HepG2 (cell line): ENCODE results near the gene FOXD3. TPM values are rescaled to one million over a fixed set of nuclear protein-coding genes. Genes with fewer than 3 reads are reported as not detected.

Experiments
- ETV6 ChIP-seq: sonication (generic); formaldehyde crosslinking; conservative IDR thresholded peaks from 2 replicates; pipeline ENCODE4 v1.4.0; 2020; ENCODE audit warnings: missing genetic modification reagents
- FLYWCH1 ChIP-seq: sonication (generic); formaldehyde crosslinking; IDR thresholded peaks from 2 replicates; pipeline ENCODE4 v1.8.1; 2023; ENCODE audit warnings: mild to moderate bottlenecking, missing genetic modification reagents
- GZF1 ChIP-seq: sonication (generic); formaldehyde crosslinking; IDR thresholded peaks from 2 replicates; pipeline ENCODE4 v1.5.1; 2020; ENCODE audit warnings: mild to moderate bottlenecking, missing genetic modification reagents
- HNRNPUL1 ChIP-seq: fragments of 200-400 bp; formaldehyde crosslinking; IDR thresholded peaks from 2 replicates; pipeline ENCODE4 v1.6.1; 2017; ENCODE audit warnings: low read depth, mild to moderate bottlenecking, low read length, moderate library complexity
- PHF8 ChIP-seq: sonication (generic); formaldehyde crosslinking; IDR thresholded peaks from 2 replicates; pipeline ENCODE4 v1.5.0; 2020; ENCODE audit warnings: missing genetic modification reagents
- SIN3A ChIP-seq: IDR thresholded peaks from 2 replicates; pipeline ENCODE4 v1.6.1; 2011; ENCODE audit warnings: low read depth, mild to moderate bottlenecking, control low read depth, low read length, borderline replicate concordance
- SMC3 ChIP-seq: IDR thresholded peaks from 2 replicates; pipeline ENCODE4 v1.6.1; 2011; ENCODE audit warnings: low read length, improper control_type of control experiment
- SRF ChIP-seq: IDR thresholded peaks from 2 replicates; pipeline ENCODE4 v1.6.1; 2011; ENCODE audit warnings: mild to moderate bottlenecking, low read depth, low read length, moderate library complexity
- ZNF460 ChIP-seq: sonication (generic); formaldehyde crosslinking; IDR thresholded peaks from 2 replicates; pipeline ENCODE4 v1.5.1; 2020; ENCODE audit warnings: missing genetic modification reagents, mild to moderate bottlenecking, borderline replicate concordance
- ZNF781 ChIP-seq: sonication (generic); formaldehyde crosslinking; IDR thresholded peaks from 2 replicates; pipeline ENCODE4 v1.5.1; 2020; ENCODE audit warnings: borderline replicate concordance, mild to moderate bottlenecking, missing genetic modification reagents; ENCODE audit errors: not compliant biosample characterization
- ZNF790 ChIP-seq: sonication (generic); formaldehyde crosslinking; IDR thresholded peaks from 2 replicates; pipeline ENCODE4 v1.8.0; 2022; ENCODE audit warnings: missing genetic modification reagents, mild to moderate bottlenecking, borderline replicate concordance
- polyA plus RNA-seq, 8 experiments: library from polyadenylated mRNA; depleted of rRNA in 3 of 8; stranded (reverse) in 7 of 8; unstranded in 1 of 8; fragments of >200 nt; fragmentation: Illumina TruSeq in 4 of 8; extraction: Trizol in 4 of 8; gene quantifications; 2 replicates each; pipeline versions ENCODE4 v1.2.1 to v1.2.3, GENCODE V29; 2011 to 2016; ENCODE audit warnings: low read depth in 4 of 8, missing spikeins in 1 of 8, mixed read lengths in 1 of 8; ENCODE audit not compliant: insufficient read depth in 1 of 8
- total RNA-seq, 5 experiments: library from RNA; depleted of rRNA; stranded (reverse); fragments of >200 nt; fragmentation: Illumina TruSeq; extraction: Trizol; gene quantifications; 2 replicates each; pipeline ENCODE4 v1.2.3, GENCODE V29; 2016; ENCODE audit warnings: low read depth in 1 of 5
- TF ChIP-seq, protein P1 (sequence below): IDR thresholded peaks from 2 replicates; pipeline ENCODE4 v1.4.0; 2020; ENCODE audit warnings: mild to moderate bottlenecking, missing genetic modification reagents
- TF ChIP-seq, protein P2 (sequence below): sonication (generic); formaldehyde crosslinking; IDR thresholded peaks from 2 replicates; pipeline ENCODE4 v1.8.1; 2022; ENCODE audit warnings: low read depth, mild to moderate bottlenecking, missing genetic modification reagents
- TF ChIP-seq, protein P3 (sequence below): sonication (generic); formaldehyde crosslinking; IDR thresholded peaks from 2 replicates; pipeline ENCODE4 v1.5.1; 2020; ENCODE audit warnings: mild to moderate bottlenecking, missing genetic modification reagents, borderline replicate concordance
- TF ChIP-seq, protein P4 (sequence below): sonication (generic); IDR thresholded peaks from 2 replicates; pipeline ENCODE4 v1.6.1; 2016; ENCODE audit warnings: low read depth, borderline replicate concordance
- TF ChIP-seq, protein P5 (sequence below): sonication (generic); formaldehyde crosslinking; IDR thresholded peaks from 2 replicates; pipeline ENCODE4 v1.8.0; 2022; ENCODE audit warnings: mild to moderate bottlenecking, missing genetic modification reagents, borderline replicate concordance
- TF ChIP-seq, protein P6 (sequence below): sonication (generic); formaldehyde crosslinking; IDR thresholded peaks from 2 replicates; pipeline ENCODE4 v1.8.1; 2023; ENCODE audit warnings: missing genetic modification reagents, mild to moderate bottlenecking, borderline replicate concordance

The FOXD3 gene
- total and polyA plus RNA-seq, 2 of the 13 experiments (the other 11 are each of a cell fraction or from before 2014, with no cell fraction given), result not detected

DNA sequence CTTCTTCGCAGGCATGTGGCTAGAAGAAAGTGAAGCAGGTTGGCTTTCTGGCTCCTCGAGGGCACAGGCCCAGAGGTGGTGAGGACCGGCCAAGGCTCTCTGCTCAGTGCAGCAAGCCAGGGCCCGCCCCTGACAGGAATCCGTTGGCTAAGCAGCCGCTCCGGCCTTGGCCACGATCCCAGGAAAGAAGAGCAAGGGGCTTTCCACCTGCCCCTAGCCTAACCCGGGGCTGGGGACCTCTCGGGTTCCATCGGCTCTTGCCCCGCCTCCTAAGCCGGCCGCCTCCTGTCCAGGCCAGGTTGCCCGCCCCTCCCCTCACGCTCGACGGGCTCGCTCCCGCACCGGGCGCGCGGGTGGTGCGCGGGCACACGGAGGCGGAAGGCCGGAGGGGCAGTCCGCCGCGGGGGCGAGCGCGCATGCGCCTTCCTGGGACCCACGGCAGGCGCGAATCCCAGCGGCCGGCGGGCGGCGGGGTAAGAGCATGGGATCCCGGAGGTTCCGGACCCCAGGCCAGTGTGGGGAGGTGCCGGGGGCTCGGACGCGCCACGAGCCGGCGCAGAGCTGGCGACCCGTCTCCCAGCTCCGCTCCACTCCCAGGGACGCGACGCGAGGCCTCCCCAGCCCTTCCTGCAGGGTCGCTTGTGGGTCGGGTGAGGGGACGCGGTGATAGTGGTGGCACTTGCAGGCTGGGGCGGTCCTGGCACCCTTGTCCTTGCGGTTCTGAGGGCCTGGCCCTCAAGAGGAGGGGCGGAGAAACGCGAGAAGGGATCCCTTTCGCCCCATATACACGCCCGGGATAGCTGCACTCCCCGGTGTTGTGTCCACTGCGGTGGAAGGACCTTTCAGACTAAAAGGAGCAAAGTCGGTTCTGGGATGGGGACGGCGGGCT, 45.1 kb downstream of the FOXD3 start, which contains the start of gene ALG6 (continued):
- TF ChIP-seq ZNF781 (CRISPR knock-in tag) (peak; percentile 81), ETV6 (CRISPR knock-in tag) (peak; percentile 34; the same call in 1 of the 2 replicates), SIN3A (no peak), GZF1 (no peak), HNRNPUL1 (no peak), SRF (no peak), PHF8 (CRISPR knock-in tag) (peak; percentile 89), SMC3 (no peak), ZNF460 (CRISPR knock-in tag) (no peak), ZNF790 (CRISPR knock-in tag) (no peak; the same call in 1 of the 2 replicates), FLYWCH1 (CRISPR knock-in tag) (no peak)
- TF ChIP-seq, protein P1, sequence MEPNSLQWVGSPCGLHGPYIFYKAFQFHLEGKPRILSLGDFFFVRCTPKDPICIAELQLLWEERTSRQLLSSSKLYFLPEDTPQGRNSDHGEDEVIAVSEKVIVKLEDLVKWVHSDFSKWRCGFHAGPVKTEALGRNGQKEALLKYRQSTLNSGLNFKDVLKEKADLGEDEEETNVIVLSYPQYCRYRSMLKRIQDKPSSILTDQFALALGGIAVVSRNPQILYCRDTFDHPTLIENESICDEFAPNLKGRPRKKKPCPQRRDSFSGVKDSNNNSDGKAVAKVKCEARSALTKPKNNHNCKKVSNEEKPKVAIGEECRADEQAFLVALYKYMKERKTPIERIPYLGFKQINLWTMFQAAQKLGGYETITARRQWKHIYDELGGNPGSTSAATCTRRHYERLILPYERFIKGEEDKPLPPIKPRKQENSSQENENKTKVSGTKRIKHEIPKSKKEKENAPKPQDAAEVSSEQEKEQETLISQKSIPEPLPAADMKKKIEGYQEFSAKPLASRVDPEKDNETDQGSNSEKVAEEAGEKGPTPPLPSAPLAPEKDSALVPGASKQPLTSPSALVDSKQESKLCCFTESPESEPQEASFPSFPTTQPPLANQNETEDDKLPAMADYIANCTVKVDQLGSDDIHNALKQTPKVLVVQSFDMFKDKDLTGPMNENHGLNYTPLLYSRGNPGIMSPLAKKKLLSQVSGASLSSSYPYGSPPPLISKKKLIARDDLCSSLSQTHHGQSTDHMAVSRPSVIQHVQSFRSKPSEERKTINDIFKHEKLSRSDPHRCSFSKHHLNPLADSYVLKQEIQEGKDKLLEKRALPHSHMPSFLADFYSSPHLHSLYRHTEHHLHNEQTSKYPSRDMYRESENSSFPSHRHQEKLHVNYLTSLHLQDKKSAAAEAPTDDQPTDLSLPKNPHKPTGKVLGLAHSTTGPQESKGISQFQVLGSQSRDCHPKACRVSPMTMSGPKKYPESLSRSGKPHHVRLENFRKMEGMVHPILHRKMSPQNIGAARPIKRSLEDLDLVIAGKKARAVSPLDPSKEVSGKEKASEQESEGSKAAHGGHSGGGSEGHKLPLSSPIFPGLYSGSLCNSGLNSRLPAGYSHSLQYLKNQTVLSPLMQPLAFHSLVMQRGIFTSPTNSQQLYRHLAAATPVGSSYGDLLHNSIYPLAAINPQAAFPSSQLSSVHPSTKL (CRISPR knock-in tag), result no peak; the same call in 1 of the 2 replicates
- TF ChIP-seq, protein P2, sequence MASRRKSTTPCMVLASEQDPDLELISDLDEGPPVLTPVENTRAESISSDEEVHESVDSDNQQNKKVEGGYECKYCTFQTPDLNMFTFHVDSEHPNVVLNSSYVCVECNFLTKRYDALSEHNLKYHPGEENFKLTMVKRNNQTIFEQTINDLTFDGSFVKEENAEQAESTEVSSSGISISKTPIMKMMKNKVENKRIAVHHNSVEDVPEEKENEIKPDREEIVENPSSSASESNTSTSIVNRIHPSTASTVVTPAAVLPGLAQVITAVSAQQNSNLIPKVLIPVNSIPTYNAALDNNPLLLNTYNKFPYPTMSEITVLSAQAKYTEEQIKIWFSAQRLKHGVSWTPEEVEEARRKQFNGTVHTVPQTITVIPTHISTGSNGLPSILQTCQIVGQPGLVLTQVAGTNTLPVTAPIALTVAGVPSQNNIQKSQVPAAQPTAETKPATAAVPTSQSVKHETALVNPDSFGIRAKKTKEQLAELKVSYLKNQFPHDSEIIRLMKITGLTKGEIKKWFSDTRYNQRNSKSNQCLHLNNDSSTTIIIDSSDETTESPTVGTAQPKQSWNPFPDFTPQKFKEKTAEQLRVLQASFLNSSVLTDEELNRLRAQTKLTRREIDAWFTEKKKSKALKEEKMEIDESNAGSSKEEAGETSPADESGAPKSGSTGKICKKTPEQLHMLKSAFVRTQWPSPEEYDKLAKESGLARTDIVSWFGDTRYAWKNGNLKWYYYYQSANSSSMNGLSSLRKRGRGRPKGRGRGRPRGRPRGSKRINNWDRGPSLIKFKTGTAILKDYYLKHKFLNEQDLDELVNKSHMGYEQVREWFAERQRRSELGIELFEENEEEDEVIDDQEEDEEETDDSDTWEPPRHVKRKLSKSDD (CRISPR knock-in tag), result peak; percentile 22; the same call in 1 of the 2 replicates
- TF ChIP-seq, protein P3, sequence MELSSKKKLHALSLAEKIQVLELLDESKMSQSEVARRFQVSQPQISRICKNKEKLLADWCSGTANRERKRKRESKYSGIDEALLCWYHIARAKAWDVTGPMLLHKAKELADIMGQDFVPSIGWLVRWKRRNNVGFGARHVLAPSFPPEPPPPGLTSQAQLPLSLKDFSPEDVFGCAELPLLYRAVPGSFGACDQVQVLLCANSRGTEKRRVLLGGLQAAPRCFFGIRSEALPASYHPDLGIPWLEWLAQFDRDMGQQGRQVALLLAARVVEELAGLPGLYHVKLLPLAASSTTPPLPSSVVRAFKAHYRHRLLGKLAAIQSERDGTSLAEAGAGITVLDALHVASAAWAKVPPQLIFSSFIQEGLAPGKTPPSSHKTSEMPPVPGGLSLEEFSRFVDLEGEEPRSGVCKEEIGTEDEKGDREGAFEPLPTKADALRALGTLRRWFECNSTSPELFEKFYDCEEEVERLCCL, result no peak
- TF ChIP-seq, protein P4, sequence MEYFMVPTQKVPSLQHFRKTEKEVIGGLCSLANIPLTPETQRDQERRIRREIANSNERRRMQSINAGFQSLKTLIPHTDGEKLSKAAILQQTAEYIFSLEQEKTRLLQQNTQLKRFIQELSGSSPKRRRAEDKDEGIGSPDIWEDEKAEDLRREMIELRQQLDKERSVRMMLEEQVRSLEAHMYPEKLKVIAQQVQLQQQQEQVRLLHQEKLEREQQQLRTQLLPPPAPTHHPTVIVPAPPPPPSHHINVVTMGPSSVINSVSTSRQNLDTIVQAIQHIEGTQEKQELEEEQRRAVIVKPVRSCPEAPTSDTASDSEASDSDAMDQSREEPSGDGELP, result no peak
- TF ChIP-seq, protein P5, sequence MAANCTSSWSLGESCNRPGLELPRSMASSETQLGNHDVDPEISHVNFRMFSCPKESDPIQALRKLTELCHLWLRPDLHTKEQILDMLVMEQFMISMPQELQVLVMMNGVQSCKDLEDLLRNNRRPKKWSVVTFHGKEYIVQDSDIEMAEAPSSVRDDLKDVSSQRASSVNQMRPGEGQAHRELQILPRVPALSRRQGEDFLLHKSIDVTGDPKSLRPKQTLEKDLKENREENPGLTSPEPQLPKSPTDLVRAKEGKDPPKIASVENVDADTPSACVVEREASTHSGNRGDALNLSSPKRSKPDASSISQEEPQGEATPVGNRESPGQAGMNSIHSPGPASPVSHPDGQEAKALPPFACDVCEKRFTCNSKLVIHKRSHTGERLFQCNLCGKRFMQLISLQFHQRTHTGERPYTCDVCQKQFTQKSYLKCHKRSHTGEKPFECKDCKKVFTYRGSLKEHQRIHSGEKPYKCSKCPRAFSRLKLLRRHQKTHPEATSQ (CRISPR knock-in tag), result no peak
- TF ChIP-seq, protein P6, sequence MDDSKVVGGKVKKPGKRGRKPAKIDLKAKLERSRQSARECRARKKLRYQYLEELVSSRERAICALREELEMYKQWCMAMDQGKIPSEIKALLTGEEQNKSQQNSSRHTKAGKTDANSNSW (CRISPR knock-in tag), result no peak
